Kasumi-1 (cell line): Measurements from ENCODE around the gene P3H3.
"Not testable (repeated sequence)": the region's sequence is repeated elsewhere in the genome, so short reads cannot be mapped to it uniquely, and the experiment has no call there.

Source experiments
- DNase-seq, 2 experiments: peaks; one replicate each; lab custom pipeline; 2025; lab: John Stamatoyannopoulos, UW

P3H3 gene

GRCh38 chr12:6888360-6888759 is 60.2 kb downstream of the P3H3 start:
- DNase-seq: no peak

- not testable (repeated sequence) for DNase-seq
Measured at GRCh38 chr12:6888794-6889193, 60.6 kb downstream of the P3H3 start.
